ENCODE results near the gene THSD4.

GRCh38 chr15:71823801-71824200 is 708.5 kb downstream of the THSD4 start:
- TF ChIP-seq EZH2 (IDR thresholded peaks at IDR 0.05; ENCODE audit: low read depth) = no peak
- no peak for TF ChIP-seq CTCF (conservative IDR thresholded peaks at IDR 0.05)
